SU-DHL-6 (cell line): ENCODE measurements around the gene SORCS2.

Experiments
- H2AFZ ChIP-seq: fragments of 200-600 bp; sonication (generic); 2 replicates; pipeline ENCODE4 v1.6.1; 2014; ENCODE audit warnings: low read depth, mild to moderate bottlenecking, moderate library complexity, mixed read lengths, antibody characterized with exemption, low read length; ENCODE audit not compliant: severe bottlenecking
- H3F3A ChIP-seq: fragments of 200-600 bp; shearing (Covaris generic); 2 replicates; pipeline ENCODE4 v1.6.0; 2016; ENCODE audit warnings: antibody characterized with exemption, mild to moderate bottlenecking; ENCODE audit not compliant: insufficient read depth
- H3K27ac ChIP-seq: fragments of 200-600 bp; sonication (generic); 2 replicates; pipeline ENCODE4 v1.5.1; 2016; ENCODE audit warnings: low read depth, mild to moderate bottlenecking, low read length, moderate library complexity, mixed read lengths
- H3K27me3 ChIP-seq: fragments of 200-600 bp; sonication (generic), shearing (Covaris generic); 2 replicates; pipeline ENCODE4 v1.6.0; 2014; ENCODE audit warnings: mild to moderate bottlenecking, low read length
- H3K36me3 ChIP-seq: fragments of 200-600 bp; sonication (generic); 2 replicates; pipeline ENCODE4 v1.6.1; 2014; ENCODE audit warnings: mild to moderate bottlenecking, low read length, mixed read lengths
- H3K4me2 ChIP-seq: fragments of 300-600, 200-600 bp; shearing (Covaris generic), sonication (generic); 2 replicates; pipeline ENCODE4 v1.6.0; 2014; ENCODE audit warnings: low read length, low read depth, mild to moderate bottlenecking; ENCODE audit not compliant: poor library complexity, severe bottlenecking
- H3K4me3 ChIP-seq: fragments of 200-600 bp; sonication (generic); 2 replicates; pipeline ENCODE4 v1.5.1; 2014; ENCODE audit warnings: antibody characterized with exemption, low read length, mild to moderate bottlenecking, mixed read lengths; ENCODE audit not compliant: insufficient read depth, poor library complexity, severe bottlenecking
- H3K79me2 ChIP-seq: fragments of 200-600 bp; sonication (generic); 2 replicates; pipeline ENCODE4 v1.6.1; 2014; ENCODE audit warnings: mild to moderate bottlenecking, low read length, moderate library complexity; ENCODE audit not compliant: insufficient read depth
- H3K9ac ChIP-seq: fragments of 200-600 bp; sonication (generic); 2 replicates; pipeline ENCODE4 v1.7.0; 2014; ENCODE audit warnings: mild to moderate bottlenecking, low read length
- H3K9me2 ChIP-seq: fragments of 200-600 bp; sonication (generic); replicated peaks from 2 replicates; pipeline ENCODE4 v1.6.1; 2014; ENCODE audit warnings: low read length; ENCODE audit not compliant: insufficient read depth
- H3K9me3 ChIP-seq: fragments of 200-600 bp; sonication (generic); 2 replicates; pipeline ENCODE4 v1.6.1; 2014; ENCODE audit warnings: low read length, mixed read lengths; ENCODE audit not compliant: insufficient read depth
- H4K20me1 ChIP-seq: fragments of 200-600 bp; sonication (generic); 2 replicates; pipeline ENCODE4 v1.6.1; 2014; ENCODE audit warnings: low read depth, mild to moderate bottlenecking, antibody characterized with exemption, low read length, moderate library complexity, mixed read lengths
- CTCF ChIP-seq: fragments of 200-600 bp; sonication (generic); IDR thresholded peaks from one replicate; pipeline ENCODE4 v1.5.1; 2017; ENCODE audit warnings: antibody characterized with exemption, mild to moderate bottlenecking, low read length, moderate library complexity; ENCODE audit not compliant: insufficient read depth, poor library complexity, severe bottlenecking
- EZH2phosphoT487 ChIP-seq: fragments of 200-600 bp; sonication (generic), shearing (Covaris generic); conservative IDR thresholded peaks from 2 replicates; pipeline ENCODE4 v1.6.1; 2018; ENCODE audit warnings: mild to moderate bottlenecking, antibody characterized with exemption, low read length, moderate library complexity, mixed read lengths

Gene SORCS2

GRCh38 chr4:7296661-7297335 lies 104.5 kb downstream of the SORCS2 start:
- no peak overlapping the region for H3K27ac ChIP-seq
- H3K9ac ChIP-seq: no peak overlapping the region
- TF ChIP-seq EZH2phosphoT487: no peak
- TF ChIP-seq CTCF: no peak
- no peaks in the 10 kb centered on the region for H4K20me1 ChIP-seq
- H2AFZ ChIP-seq: no peak overlapping the region
- no peak overlapping the region for H3K4me2 ChIP-seq
- no peaks in the 10 kb centered on the region for H3K27me3 ChIP-seq
- H3K79me2 ChIP-seq: no peaks in the 10 kb centered on the region
- no peaks in the 10 kb centered on the region for H3F3A ChIP-seq
- no peaks in the 10 kb centered on the region for H3K9me3 ChIP-seq
- H3K36me3 ChIP-seq: no peaks in the 10 kb centered on the region
- no peaks in the 10 kb centered on the region for H3K9me2 ChIP-seq
- H3K4me3 ChIP-seq: no peak overlapping the region

- no peaks in the 10 kb centered on the region for H3K27me3 ChIP-seq
- no peak overlapping the region for H3K27ac ChIP-seq
- no peak overlapping the region for H3K9ac ChIP-seq
Observed at GRCh38 chr4:7297374-7297773, 105.0 kb downstream of the SORCS2 start.

GRCh38 chr4:7297881-7298280 lies 105.5 kb downstream of the SORCS2 start:
- H3K4me3 ChIP-seq: no peak overlapping the region
- TF ChIP-seq EZH2phosphoT487 (no peak), CTCF (no peak)

More at GRCh38 chr4:7297374-7297773, 105.0 kb downstream of the SORCS2 start:
- H3K4me2 ChIP-seq: no peak overlapping the region
- no peaks in the 10 kb centered on the region for H3K9me2 ChIP-seq
- no peak overlapping the region for H3K4me3 ChIP-seq
- TF ChIP-seq EZH2phosphoT487: no peak
- no peak for TF ChIP-seq CTCF
- H4K20me1 ChIP-seq: no peaks in the 10 kb centered on the region
- H3K36me3 ChIP-seq: no peaks in the 10 kb centered on the region
- no peak overlapping the region for H2AFZ ChIP-seq
- no peaks in the 10 kb centered on the region for H3F3A ChIP-seq
- no peaks in the 10 kb centered on the region for H3K9me3 ChIP-seq
- H3K79me2 ChIP-seq: no peaks in the 10 kb centered on the region

More at GRCh38 chr4:7297881-7298280, 105.5 kb downstream of the SORCS2 start:
- no peaks in the 10 kb centered on the region for H3K27me3 ChIP-seq
- no peaks in the 10 kb centered on the region for H3K9me3 ChIP-seq
- no peaks in the 10 kb centered on the region for H3F3A ChIP-seq
- H3K9ac ChIP-seq: no peak overlapping the region
- H4K20me1 ChIP-seq: no peaks in the 10 kb centered on the region
- no peak overlapping the region for H2AFZ ChIP-seq
- H3K4me2 ChIP-seq: no peak overlapping the region
- no peaks in the 10 kb centered on the region for H3K9me2 ChIP-seq
- H3K79me2 ChIP-seq: no peaks in the 10 kb centered on the region
- no peaks in the 10 kb centered on the region for H3K36me3 ChIP-seq
- H3K27ac ChIP-seq: no peak overlapping the region
